Loucy (cell line): ENCODE data around the gene KRTAP10-3.

ENCODE experiments used
- CTCF ChIP-seq: fragments of 200-600 bp; sonication (generic); conservative IDR thresholded peaks from 2 replicates; pipeline ENCODE4 v1.5.1; 2014; ENCODE audit warnings: mild to moderate bottlenecking, antibody characterized with exemption, low read length
- EZH2phosphoT487 ChIP-seq: fragments of 200-600 bp; IDR thresholded peaks from 2 replicates; pipeline ENCODE4 v1.6.1; 2018; ENCODE audit warnings: antibody characterized with exemption, mild to moderate bottlenecking, moderate library complexity, borderline replicate concordance

- TF ChIP-seq CTCF (no peak), EZH2phosphoT487 (no peak)
Measured at GRCh38 chr21:44530221-44530902, 28.2 kb downstream of the KRTAP10-3 start.
